ENCODE data around the gene NRAP.

- no peak for TF ChIP-seq CTCF (IDR thresholded peaks at IDR 0.05 in 4 of 5, conservative IDR thresholded peaks at IDR 0.05 in 1 of 5)
- TF ChIP-seq POLR2A (IDR thresholded peaks at IDR 0.05) = no peak
Measured at GRCh38 chr10:113689574-113689973, 25.7 kb upstream of the NRAP start.
